Peyer's patch (tissue), 4 donors: ENCODE data around the gene TRAF6. TPM values are rescaled to one million over a fixed set of nuclear protein-coding genes. Genes with fewer than 3 reads are reported as not detected.

Source experiments
- DNase-seq, 3 donors: peaks; one replicate each; pipeline ENCODE4 v3.0.0-alpha.2; 2017 to 2019
- H3K27ac ChIP-seq, 4 donors: fragments of 200-600 bp; sonication (generic); one replicate each; pipeline ENCODE4 v1.5.1; 2016 to 2019
- H3K27me3 ChIP-seq, 2 donors: fragments of 200-600 bp; sonication (generic); one replicate each; pipeline ENCODE4 v1.5.1; 2019
- H3K36me3 ChIP-seq, 3 donors: fragments of 200-600 bp; sonication (generic); one replicate each; pipeline ENCODE4 v1.5.1; 2016 to 2019
- H3K4me1 ChIP-seq, 4 donors: fragments of 200-600 bp; sonication (generic); one replicate each; pipeline ENCODE4 v1.5.1; 2016 to 2019
- H3K4me3 ChIP-seq, 4 donors: fragments of 200-600 bp; sonication (generic); 1 replicate in 3 of 4; 2 replicates in 1 of 4; pipeline ENCODE4 v1.5.1; 2016 to 2019; ENCODE audit warnings: mild to moderate bottlenecking in 1 of 4
- H3K9me3 ChIP-seq, 4 donors: fragments of 200-600 bp; sonication (generic); one replicate each; pipeline ENCODE4 v1.5.1; 2016 to 2019; ENCODE audit warnings: mild to moderate bottlenecking in 1 of 4
- CTCF ChIP-seq, 6 experiments: fragments of 450-650 bp in 4 of 6; fragments of 200-600 bp in 2 of 6; sonication (generic) in 1 of 6; IDR thresholded peaks; one replicate each; pipeline ENCODE4 v1.5.1; 2017 to 2019; ENCODE audit warnings: antibody characterized with exemption in 6 of 6, mild to moderate bottlenecking in 3 of 6, moderate library complexity in 1 of 6
- POLR2A ChIP-seq, 2 donors: fragments of 450-650 bp; IDR thresholded peaks; one replicate each; pipeline ENCODE4 v1.5.1; 2017; ENCODE audit warnings: antibody characterized with exemption in 2 of 2, mild to moderate bottlenecking in 2 of 2, moderate library complexity in 2 of 2
- total RNA-seq, 4 donors: library from RNA; depleted of rRNA; stranded (reverse); fragments of >200 nt; gene quantifications; one replicate each; pipeline ENCODE4 v1.1.0, GENCODE V29; 2016

Gene TRAF6
- total RNA-seq, 4 donors from 2014 or later: 6.6 to 25.1 (median 18.4) TPM

- Histone ChIP-seq H3K4me3 (no peak overlapping the region), H3K36me3 (peaks cover 0 to 47% (median 0%) of the 10 kb centered on the region in 3 donors), H3K27me3 (no peaks in the 10 kb centered on the region), H3K27ac (no peak overlapping the region), H3K4me1 (peaks cover 0 to 29% (median 3%) of the 10 kb centered on the region in 4 donors), H3K9me3 (no peaks in the 10 kb centered on the region)
- no peak for DNase-seq
- TF ChIP-seq CTCF (IDR thresholded peaks at IDR 0.05) (no peak), POLR2A (IDR thresholded peaks at IDR 0.05) (no peak)
Measured at GRCh38 chr11:36452961-36453360, 57.1 kb downstream of the TRAF6 start.

GRCh38 chr11:36452236-36452940, 57.7 kb downstream of the TRAF6 start:
- H3K27me3 ChIP-seq: no peaks in the 10 kb centered on the region
- H3K4me3 ChIP-seq: no peak overlapping the region
- TF ChIP-seq POLR2A (IDR thresholded peaks at IDR 0.05) (no peak), CTCF (IDR thresholded peaks at IDR 0.05) (no peak)
- peaks cover 0 to 52% (median 0%) of the 10 kb centered on the region in 3 donors for H3K36me3 ChIP-seq
- H3K4me1 ChIP-seq: peaks cover 0 to 29% (median 3%) of the 10 kb centered on the region in 4 donors
- H3K9me3 ChIP-seq: no peaks in the 10 kb centered on the region
- H3K27ac ChIP-seq: peak overlapping the region in 2 of 4 donors; percentile 31 to 43
- DNase-seq: no peak

GRCh38 chr11:36451681-36452080, 58.4 kb downstream of the TRAF6 start:
- no peak for TF ChIP-seq CTCF (IDR thresholded peaks at IDR 0.05)
- no peak for TF ChIP-seq POLR2A (IDR thresholded peaks at IDR 0.05)
- H3K4me3 ChIP-seq: no peak overlapping the region
- peaks cover 0 to 57% (median 0%) of the 10 kb centered on the region in 3 donors for H3K36me3 ChIP-seq
- no peak overlapping the region for H3K27ac ChIP-seq
- H3K27me3 ChIP-seq: no peaks in the 10 kb centered on the region
- H3K4me1 ChIP-seq: peaks cover 0 to 29% (median 3%) of the 10 kb centered on the region in 4 donors
- DNase-seq: no peak
- no peaks in the 10 kb centered on the region for H3K9me3 ChIP-seq

- Histone ChIP-seq H3K27ac (no peak overlapping the region), H3K9me3 (no peaks in the 10 kb centered on the region), H3K4me1 (peaks cover 0 to 29% (median 3%) of the 10 kb centered on the region in 4 donors), H3K27me3 (no peaks in the 10 kb centered on the region), H3K4me3 (no peak overlapping the region), H3K36me3 (peaks cover 0 to 63% (median 0%) of the 10 kb centered on the region in 3 donors)
- TF ChIP-seq CTCF (IDR thresholded peaks at IDR 0.05) (no peak), POLR2A (IDR thresholded peaks at IDR 0.05) (no peak)
- no peak for DNase-seq
Measured at GRCh38 chr11:36451045-36451444, 59.0 kb downstream of the TRAF6 start.

- no peak for TF ChIP-seq POLR2A (IDR thresholded peaks at IDR 0.05)
- Histone ChIP-seq H3K27me3 (no peaks in the 10 kb centered on the region), H3K4me1 (peaks cover 0 to 29% (median 3%) of the 10 kb centered on the region in 4 donors), H3K36me3 (peaks cover 0 to 55% (median 0%) of the 10 kb centered on the region in 3 donors), H3K27ac (peak overlapping the region in 1 of 4 donors; percentile 31), H3K9me3 (no peaks in the 10 kb centered on the region), H3K4me3 (peak overlapping the region in 1 of 4 donors; percentile 11)
- no peak for DNase-seq
Measured at GRCh38 chr11:36450110-36450572, 59.9 kb downstream of the TRAF6 start.

GRCh38 chr11:36449561-36450096, 60.4 kb downstream of the TRAF6 start:
- H3K27me3 ChIP-seq: no peaks in the 10 kb centered on the region
- TF ChIP-seq CTCF (IDR thresholded peaks at IDR 0.05) (no peak), POLR2A (IDR thresholded peaks at IDR 0.05) (no peak)
- peaks cover 0 to 29% (median 3%) of the 10 kb centered on the region in 4 donors for H3K4me1 ChIP-seq
- H3K4me3 ChIP-seq: peak overlapping the region in 1 of 4 donors; percentile 11
- H3K36me3 ChIP-seq: peaks cover 0 to 52% (median 0%) of the 10 kb centered on the region in 3 donors
- H3K9me3 ChIP-seq: no peaks in the 10 kb centered on the region
- H3K27ac ChIP-seq: peak overlapping the region in 1 of 4 donors; percentile 31
- DNase-seq: no peak
